ENCODE measurements around the gene PPP2R2B. TPM values are rescaled to one million over a fixed set of nuclear protein-coding genes. Genes with fewer than 3 reads are reported as not detected.

PPP2R2B gene
- total and polyA plus RNA-seq, 12 donors = 0.35 to 11.7 (median 4.7) TPM

DNA sequence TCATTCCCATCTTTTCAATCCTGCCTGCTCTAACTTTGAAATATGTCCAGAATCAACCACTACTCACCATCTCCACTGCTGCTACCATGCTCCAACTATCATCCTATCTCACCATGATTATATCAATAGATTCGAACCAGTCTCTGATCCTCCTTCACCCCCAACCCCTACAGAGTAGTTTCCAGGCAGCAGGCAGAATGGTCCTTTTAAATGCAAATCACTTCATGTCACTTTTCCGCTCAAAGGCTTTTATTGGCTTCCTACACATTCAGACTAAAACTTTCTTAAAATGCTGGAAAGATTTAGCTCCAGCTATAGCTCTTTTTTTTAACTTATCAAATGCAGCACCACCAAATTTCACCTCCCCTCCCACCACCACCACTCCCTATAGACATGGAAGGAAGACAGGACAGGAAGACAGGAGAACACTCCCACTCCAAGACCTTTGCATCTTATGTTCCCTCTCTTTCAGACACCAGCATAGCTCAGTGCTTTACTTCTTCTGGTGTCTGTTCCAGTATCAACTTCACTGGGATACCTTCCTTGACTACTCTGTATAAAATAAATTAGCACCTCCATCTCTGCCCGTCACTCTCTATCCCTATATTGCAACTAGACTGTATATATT is 9.9 kb upstream of the PPP2R2B start:
- Histone ChIP-seq H3K9me3 (replicated peaks in 1 of 3) (no peaks in the 10 kb centered on the region), H3K36me3 (replicated peaks in 1 of 2) (no peaks in the 10 kb centered on the region), H3K4me3 (no peak overlapping the region), H3K27ac (no peak overlapping the region), H3K27me3 (no peaks in the 10 kb centered on the region), H3K4me1 (replicated peaks in 1 of 2) (peaks cover 0 to 5% of the 10 kb centered on the region in 2 donors)
- intact Hi-C loops (cut with DNase I) = no loop called here
- TF ChIP-seq POLR2A (IDR thresholded peaks at IDR 0.05) = no peak
- TF ChIP-seq, protein P1, sequence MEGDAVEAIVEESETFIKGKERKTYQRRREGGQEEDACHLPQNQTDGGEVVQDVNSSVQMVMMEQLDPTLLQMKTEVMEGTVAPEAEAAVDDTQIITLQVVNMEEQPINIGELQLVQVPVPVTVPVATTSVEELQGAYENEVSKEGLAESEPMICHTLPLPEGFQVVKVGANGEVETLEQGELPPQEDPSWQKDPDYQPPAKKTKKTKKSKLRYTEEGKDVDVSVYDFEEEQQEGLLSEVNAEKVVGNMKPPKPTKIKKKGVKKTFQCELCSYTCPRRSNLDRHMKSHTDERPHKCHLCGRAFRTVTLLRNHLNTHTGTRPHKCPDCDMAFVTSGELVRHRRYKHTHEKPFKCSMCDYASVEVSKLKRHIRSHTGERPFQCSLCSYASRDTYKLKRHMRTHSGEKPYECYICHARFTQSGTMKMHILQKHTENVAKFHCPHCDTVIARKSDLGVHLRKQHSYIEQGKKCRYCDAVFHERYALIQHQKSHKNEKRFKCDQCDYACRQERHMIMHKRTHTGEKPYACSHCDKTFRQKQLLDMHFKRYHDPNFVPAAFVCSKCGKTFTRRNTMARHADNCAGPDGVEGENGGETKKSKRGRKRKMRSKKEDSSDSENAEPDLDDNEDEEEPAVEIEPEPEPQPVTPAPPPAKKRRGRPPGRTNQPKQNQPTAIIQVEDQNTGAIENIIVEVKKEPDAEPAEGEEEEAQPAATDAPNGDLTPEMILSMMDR (IDR thresholded peaks at IDR 0.05) = no peak
- DNase-seq = no peak
- WGBS, 4 donors = 37 to 73% (median 52%) methylated on average over 3 of the region's 3 CpGs

DNA sequence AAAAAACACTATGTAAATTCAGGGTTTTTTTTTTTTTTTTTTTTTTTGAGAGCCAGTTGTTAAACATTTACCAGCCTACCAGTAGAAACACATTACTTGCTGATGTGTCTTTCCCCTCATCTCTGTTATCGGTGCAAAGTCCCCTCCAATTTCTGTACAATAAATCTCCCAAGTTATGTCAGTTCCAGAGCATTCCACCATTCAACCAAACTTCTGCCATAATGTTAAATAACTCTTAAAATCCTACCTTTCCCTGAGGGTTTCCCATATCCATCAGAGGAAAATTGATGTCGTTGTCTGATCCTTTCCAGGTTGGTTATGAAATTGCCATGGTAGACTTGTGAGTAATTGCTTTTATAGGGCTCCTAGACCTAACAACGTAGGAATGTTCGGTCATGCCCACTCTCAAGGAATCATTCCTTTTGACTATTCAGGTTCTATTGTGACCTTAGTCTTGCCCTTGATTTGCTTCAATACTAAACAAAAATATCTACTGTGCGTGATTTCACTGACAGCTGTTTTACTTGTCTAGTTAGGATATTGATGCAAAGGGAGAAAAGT is 5.6 kb upstream of the PPP2R2B start:
- WGBS, 4 donors = 75 to 89% (median 85%) methylated on average over 5 of the region's 5 CpGs
- intact Hi-C loops (cut with DNase I) = no loop called here

DNA sequence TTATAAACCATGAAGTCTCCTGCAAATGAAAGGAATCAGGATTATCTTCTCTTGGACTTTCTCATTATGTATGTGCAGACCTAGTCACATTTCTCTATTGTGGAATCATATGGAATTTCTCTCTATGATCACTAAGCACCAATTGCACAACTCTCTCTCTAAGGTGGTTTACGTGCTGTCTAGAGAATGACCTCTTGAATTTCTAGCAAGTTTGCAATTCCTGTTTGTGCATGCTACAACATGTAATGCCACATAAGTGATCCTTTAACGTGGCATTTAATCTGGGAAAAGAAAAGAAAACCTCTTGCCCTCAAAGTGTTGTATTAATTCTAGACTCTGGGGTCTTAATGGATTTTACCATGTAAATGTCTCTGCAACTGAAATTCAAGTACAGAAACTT is 5.0 kb upstream of the PPP2R2B start:
- intact Hi-C loops (cut with DNase I) = no loop called here

More for the DNA sequence above, 5.6 kb upstream of the PPP2R2B start:
- Histone ChIP-seq H3K27me3 (peaks cover 6% of the 10 kb centered on the region), H3K27ac (no peak overlapping the region), H3K4me1 (replicated peaks in 1 of 2) (no peaks in the 10 kb centered on the region), H3K4me3 (no peak overlapping the region), H3K36me3 (replicated peaks in 1 of 2) (no peaks in the 10 kb centered on the region), H3K9me3 (replicated peaks in 1 of 3) (no peaks in the 10 kb centered on the region)
- TF ChIP-seq, protein P1 (IDR thresholded peaks at IDR 0.05) = no peak
- no peak for TF ChIP-seq POLR2A (IDR thresholded peaks at IDR 0.05)
- no peak for DNase-seq

DNA sequence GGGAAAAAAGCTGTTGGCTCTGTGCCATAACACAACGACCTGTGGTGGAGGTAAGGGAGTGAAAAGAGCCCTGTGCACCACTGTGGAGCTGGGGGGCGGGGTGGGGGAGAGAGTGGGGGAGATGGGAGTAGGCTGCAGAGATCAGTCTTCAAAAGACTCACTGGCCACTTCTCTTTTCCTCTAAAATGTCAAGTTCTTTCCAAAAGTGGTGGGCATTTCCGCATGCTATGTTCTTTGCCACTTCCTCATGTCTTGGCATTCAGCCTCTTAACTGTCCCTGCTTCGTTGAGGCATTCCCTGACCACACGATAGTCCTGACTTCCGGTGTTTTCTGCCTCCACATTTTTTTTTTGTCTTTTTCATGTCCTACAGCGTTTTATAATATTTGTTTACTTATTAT is 2.4 kb upstream of the PPP2R2B start:
- Histone ChIP-seq H3K4me3 (no peak overlapping the region), H3K27me3 (peaks cover 24% of the 10 kb centered on the region), H3K27ac (no peak overlapping the region), H3K9me3 (replicated peaks in 1 of 3) (no peaks in the 10 kb centered on the region), H3K4me1 (replicated peaks in 1 of 2) (peaks cover 11 to 28% of the 10 kb centered on the region in 2 donors), H3K36me3 (replicated peaks in 1 of 2) (no peaks in the 10 kb centered on the region)
- intact Hi-C loops (cut with DNase I) = no loop called here
- DNase-seq = no peak
- TF ChIP-seq POLR2A (IDR thresholded peaks at IDR 0.05) = no peak
- TF ChIP-seq, protein P1 (IDR thresholded peaks at IDR 0.05) = no peak
- 64 to 72% (median 68%) methylated on average over 7 of the region's 7 CpGs for WGBS, 4 donors

More for the DNA sequence above, 5.0 kb upstream of the PPP2R2B start:
- DNase-seq = no peak
- 73 to 82% (median 79%) methylated on average over 2 of the region's 2 CpGs for WGBS, 4 donors
- no peaks in the 10 kb centered on the region for H3K36me3 ChIP-seq (replicated peaks in 1 of 2)
- peaks cover 12% of the 10 kb centered on the region for H3K27me3 ChIP-seq
- no peak overlapping the region for H3K27ac ChIP-seq
- no peak overlapping the region for H3K4me3 ChIP-seq
- TF ChIP-seq, protein P1 (IDR thresholded peaks at IDR 0.05) = no peak
- no peak for TF ChIP-seq POLR2A (IDR thresholded peaks at IDR 0.05)
- no peaks in the 10 kb centered on the region for H3K9me3 ChIP-seq (replicated peaks in 1 of 3)
- H3K4me1 ChIP-seq (replicated peaks in 1 of 2) = peaks cover 0 to 3% of the 10 kb centered on the region in 2 donors
